ENCODE data around the gene RPL36A. TPM values are rescaled to one million over a fixed set of nuclear protein-coding genes. Genes with fewer than 3 reads are reported as not detected.

The RPL36A gene
- total RNA-seq, 2 donors from 2014 or later: 316 to 385 TPM

DNA sequence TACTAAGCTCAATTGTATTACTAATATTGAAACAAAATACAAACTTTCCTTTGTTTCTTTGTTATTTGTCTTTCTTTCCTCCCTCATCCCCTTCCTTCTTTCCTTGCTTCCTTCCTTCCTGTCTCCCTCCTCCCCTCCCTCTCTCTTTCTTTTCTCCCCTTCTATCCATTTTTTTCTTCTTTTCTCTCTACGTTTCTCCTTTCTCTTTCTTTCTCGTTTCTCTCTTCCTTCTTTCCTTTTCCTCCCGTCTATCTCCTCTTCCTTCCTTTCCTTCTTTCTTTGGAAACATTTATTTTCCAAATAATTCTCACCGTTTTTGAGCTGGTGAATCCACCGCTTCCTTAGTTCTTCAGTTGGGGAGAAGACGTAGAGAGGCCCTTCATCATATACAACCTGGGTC, 21.1 kb upstream of the RPL36A start:
- no peak overlapping the region for H3K27ac ChIP-seq (ENCODE audit: low read depth, low read length)
- H3K4me1 Mint-ChIP-seq: no peaks in the 10 kb centered on the region
- no peak overlapping the region for H3K4me3 Mint-ChIP-seq
- no peaks in the 10 kb centered on the region for H3K27me3 ChIP-seq (ENCODE audit: control insufficient read depth, insufficient read depth, low read length, poor library complexity, severe bottlenecking)
- no peaks in the 10 kb centered on the region for H3K36me3 ChIP-seq (ENCODE audit: control insufficient read depth, insufficient read depth, low read length)
- no peak overlapping the region for H3K4me3 ChIP-seq (ENCODE audit: low read length)
- peaks cover 2% of the 10 kb centered on the region for H3K27me3 Mint-ChIP-seq (ENCODE audit: insufficient read depth)
- no peak overlapping the region for H3K27ac Mint-ChIP-seq
- 88 to 95% methylated on average over 3 to 6 of the region's 6 CpGs for WGBS, 2 experiments (ENCODE audit: insufficient coverage in 1 of 2, insufficient read length in 1 of 2)
- H3K9ac ChIP-seq (ENCODE audit: extremely low read depth, low read length, poor library complexity, severe bottlenecking): no peak overlapping the region
- no peak for TF ChIP-seq CTCF (conservative IDR thresholded peaks at IDR 0.05)
- no peaks in the 10 kb centered on the region for H3K4me1 ChIP-seq (ENCODE audit: control insufficient read depth, insufficient read depth, low read length)
- H3K9me3 ChIP-seq (ENCODE audit: control insufficient read depth, low read length): no peaks in the 10 kb centered on the region
- H3K36me3 Mint-ChIP-seq (ENCODE audit: low read depth): no peaks in the 10 kb centered on the region
- peaks cover 38% of the 10 kb centered on the region for H3K9me3 Mint-ChIP-seq
- no peak for DNase-seq

GRCh38 chrX:101370888-101371504, 19.8 kb upstream of the RPL36A start:
- Mint-ChIP-seq H3K27me3 (ENCODE audit: insufficient read depth) (peaks cover 6% of the 10 kb centered on the region), H3K27ac (no peak overlapping the region), H3K4me3 (no peak overlapping the region), H3K4me1 (no peaks in the 10 kb centered on the region), H3K9me3 (peaks cover 39% of the 10 kb centered on the region), H3K36me3 (ENCODE audit: low read depth) (no peaks in the 10 kb centered on the region)
- Histone ChIP-seq H3K9ac (ENCODE audit: extremely low read depth, low read length, poor library complexity, severe bottlenecking) (no peak overlapping the region), H3K36me3 (ENCODE audit: control insufficient read depth, insufficient read depth, low read length) (no peaks in the 10 kb centered on the region), H3K27me3 (ENCODE audit: control insufficient read depth, insufficient read depth, low read length, poor library complexity, severe bottlenecking) (no peaks in the 10 kb centered on the region), H3K4me1 (ENCODE audit: control insufficient read depth, insufficient read depth, low read length) (no peaks in the 10 kb centered on the region), H3K9me3 (ENCODE audit: control insufficient read depth, low read length) (no peaks in the 10 kb centered on the region), H3K4me3 (ENCODE audit: low read length) (no peak overlapping the region), H3K27ac (ENCODE audit: low read depth, low read length) (no peak overlapping the region)
- DNase-seq: no peak
- TF ChIP-seq CTCF (conservative IDR thresholded peaks at IDR 0.05): no peak
- 84 to 100% methylated on average over 1 to 3 of the region's 3 CpGs for WGBS, 2 experiments (ENCODE audit: insufficient coverage in 1 of 2, insufficient read length in 1 of 2)

DNA sequence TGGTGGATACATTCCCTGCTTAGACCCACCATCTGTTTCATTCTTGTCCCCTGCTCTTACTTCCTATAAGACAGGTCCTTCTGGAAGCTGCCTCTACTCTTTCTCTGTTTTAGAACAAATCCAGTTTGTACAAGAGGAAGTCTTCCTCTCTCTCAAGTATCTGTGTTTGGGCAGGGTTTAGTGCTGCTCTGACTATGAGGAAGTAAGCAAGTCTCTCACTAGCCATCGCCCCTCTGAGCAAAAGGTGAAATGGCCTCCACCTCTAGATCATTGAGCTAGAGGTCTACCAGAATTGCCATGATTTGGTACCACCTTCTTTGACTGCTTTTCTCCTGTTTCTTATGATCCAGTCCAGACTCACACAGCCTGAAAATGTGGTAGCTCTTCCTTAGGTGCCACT, 13.3 kb upstream of the RPL36A start:
- no peak overlapping the region for H3K27ac ChIP-seq (ENCODE audit: low read depth, low read length)
- Mint-ChIP-seq H3K9me3 (peaks cover 40% of the 10 kb centered on the region), H3K4me1 (no peaks in the 10 kb centered on the region), H3K4me3 (no peak overlapping the region), H3K36me3 (ENCODE audit: low read depth) (no peaks in the 10 kb centered on the region), H3K27ac (no peak overlapping the region), H3K27me3 (ENCODE audit: insufficient read depth) (peaks cover 8% of the 10 kb centered on the region)
- WGBS, 2 experiments (ENCODE audit: insufficient coverage in 1 of 2, insufficient read length in 1 of 2): 91% methylated on average over 1 of the region's 1 CpG; no CpG with 5 or more reads in 1 of the 2 experiments
- H3K36me3 ChIP-seq (ENCODE audit: control insufficient read depth, insufficient read depth, low read length): no peaks in the 10 kb centered on the region
- H3K9me3 ChIP-seq (ENCODE audit: control insufficient read depth, low read length): no peaks in the 10 kb centered on the region
- no peak for TF ChIP-seq CTCF (conservative IDR thresholded peaks at IDR 0.05)
- no peaks in the 10 kb centered on the region for H3K27me3 ChIP-seq (ENCODE audit: control insufficient read depth, insufficient read depth, low read length, poor library complexity, severe bottlenecking)
- H3K4me1 ChIP-seq (ENCODE audit: control insufficient read depth, insufficient read depth, low read length): no peaks in the 10 kb centered on the region
- no peak overlapping the region for H3K9ac ChIP-seq (ENCODE audit: extremely low read depth, low read length, poor library complexity, severe bottlenecking)
- DNase-seq: no peak
- no peak overlapping the region for H3K4me3 ChIP-seq (ENCODE audit: low read length)
